Measurements from ENCODE around the gene C16orf74.

The C16orf74 gene

DNA sequence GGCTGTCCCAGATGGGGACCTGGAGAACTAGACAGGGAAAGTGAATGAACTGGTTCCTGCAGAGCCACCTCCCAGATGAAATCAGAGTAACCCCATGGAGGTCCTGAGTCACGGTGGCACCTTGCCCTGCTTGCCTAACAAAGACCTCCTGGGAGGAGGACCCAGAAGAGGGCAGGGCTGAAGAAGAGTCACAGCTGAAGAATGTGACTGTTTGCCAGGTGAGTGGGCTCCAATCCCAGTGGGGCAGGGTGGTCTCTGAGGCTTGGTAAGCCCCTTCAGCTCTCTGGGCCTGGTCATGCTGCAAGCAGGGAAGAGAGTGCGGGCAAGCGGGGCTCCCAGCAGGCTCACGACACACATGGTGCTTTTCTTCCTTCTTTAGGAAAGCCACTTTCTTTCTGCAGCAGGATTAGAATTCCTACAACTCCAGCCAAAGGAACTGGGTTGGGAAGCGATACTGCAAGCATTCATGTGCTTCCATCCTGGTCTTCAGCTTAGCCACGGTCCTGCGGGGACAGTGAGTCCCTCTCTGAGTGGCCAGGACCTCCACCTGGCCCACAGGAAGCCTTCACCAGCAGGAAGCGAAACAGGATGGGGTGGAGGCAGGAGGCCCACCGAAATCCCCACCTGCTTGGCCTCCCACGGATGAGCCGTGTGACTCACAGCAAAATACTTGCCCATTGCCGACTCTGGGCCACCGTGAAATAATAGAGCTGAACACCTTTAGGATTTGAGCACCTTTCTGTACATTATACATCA, 4.3 kb downstream of the C16orf74 start:
- DNase-seq (ENCODE audit: low read depth): peak; percentile 53

GRCh38 chr16:85738923-85739715, 11.8 kb downstream of the C16orf74 start:
- no peak for DNase-seq (ENCODE audit: low read depth)

DNA sequence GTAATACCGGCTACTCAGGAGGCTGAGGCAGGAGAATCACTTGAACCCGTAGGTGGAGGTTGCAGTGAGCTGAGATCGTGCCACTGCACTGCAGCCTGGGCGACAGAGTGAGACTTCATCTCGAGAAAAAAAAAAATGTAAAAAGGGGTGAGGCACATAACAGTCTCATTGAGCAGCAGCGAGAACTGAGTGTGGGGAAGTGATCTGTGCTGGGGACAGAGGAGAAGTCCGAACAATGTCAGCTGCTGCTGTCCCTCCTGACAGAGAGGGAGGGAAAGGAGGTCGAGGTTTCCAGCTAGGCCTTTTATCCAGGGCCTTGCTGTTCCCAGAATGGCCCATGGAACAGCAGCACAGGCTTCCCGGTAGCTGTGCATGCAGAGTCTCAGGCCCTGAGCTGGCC, 14.0 kb downstream of the C16orf74 start:
- no peak for DNase-seq (ENCODE audit: low read depth)

DNA sequence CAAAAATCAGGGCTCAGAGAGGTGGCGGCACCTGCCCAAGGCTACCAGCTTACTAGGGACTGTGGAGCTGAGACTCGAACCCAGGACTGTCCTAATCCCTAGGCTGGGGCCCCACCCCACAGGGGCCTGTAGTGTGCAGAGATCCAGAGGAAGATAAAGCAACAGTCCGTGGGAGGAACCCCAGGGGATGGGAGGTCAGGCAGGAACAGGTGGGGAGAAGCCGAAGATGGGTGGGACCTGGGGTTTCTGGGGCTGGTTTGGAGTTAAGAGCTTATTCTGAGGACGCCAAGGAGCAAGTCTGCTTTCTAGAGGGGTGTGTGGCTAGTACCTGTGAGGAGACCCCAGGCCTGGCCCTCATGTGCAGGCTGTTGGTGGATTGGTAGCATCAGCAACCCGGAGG, 14.9 kb downstream of the C16orf74 start:
- DNase-seq (ENCODE audit: low read depth): no peak

DNA sequence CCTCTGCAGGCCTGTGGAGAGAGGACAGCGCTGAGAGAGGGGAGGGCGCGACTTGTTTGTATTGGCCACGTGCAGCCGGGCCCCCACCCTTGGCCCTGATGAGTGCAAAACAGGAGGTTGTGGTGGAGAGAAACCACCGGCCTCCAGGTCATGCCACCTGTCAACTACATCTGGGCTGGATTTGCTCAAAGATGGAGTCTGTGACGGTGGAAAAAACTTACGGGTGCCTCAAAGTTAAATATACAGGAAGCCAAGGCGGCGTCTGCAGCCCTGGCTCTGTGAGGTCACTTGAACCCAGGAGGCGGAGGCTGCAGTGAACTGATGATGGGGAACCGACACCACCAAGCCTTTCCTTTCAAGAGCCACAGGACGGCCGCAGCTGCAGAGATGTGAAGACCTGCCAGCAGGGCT, 15.7 kb downstream of the C16orf74 start:
- no peak for DNase-seq (ENCODE audit: low read depth)

DNA sequence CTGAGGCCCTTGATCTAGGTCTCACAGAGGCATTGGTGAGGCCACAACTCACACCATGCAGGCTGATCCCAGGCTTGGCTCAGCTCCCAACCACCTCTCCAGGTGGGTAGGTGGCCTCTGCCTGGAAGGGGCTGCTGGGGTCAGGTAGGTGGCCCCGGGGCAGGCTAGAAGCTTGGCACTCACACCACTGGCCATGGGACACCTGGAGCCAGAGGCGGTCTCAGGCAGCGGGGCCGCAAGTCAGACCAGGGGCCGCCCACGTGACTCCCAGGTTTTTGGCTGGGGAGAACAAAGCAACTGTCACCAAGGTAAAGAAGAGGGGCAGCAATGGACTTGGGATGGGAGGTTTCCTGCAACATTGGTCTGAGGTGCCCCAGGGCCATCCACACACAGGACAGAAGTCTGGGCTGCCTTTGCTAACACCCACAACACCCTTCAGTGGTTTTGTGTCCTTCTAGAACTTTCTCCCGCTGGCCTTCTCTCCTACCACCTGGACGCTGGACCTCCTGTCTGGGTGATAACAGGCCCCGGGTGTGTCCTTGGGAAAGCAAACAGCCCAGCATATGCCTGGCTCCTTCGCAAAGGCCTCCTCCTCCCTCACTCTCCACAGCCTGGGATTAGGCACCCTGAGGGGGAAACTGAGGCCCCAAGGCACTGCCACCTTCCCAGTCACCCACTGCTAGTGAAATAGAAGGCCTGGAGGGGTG, 16.4 kb downstream of the C16orf74 start:
- no peak for DNase-seq (ENCODE audit: low read depth)

GRCh38 chr16:85733839-85734170, 17.1 kb downstream of the C16orf74 start:
- DNase-seq (ENCODE audit: low read depth): no peak

- peak; percentile 48 for DNase-seq (ENCODE audit: low read depth)
Observed at GRCh38 chr16:85733155-85733838, 17.6 kb downstream of the C16orf74 start.

GRCh38 chr16:85731179-85731578, 19.7 kb downstream of the C16orf74 start:
- DNase-seq (ENCODE audit: low read depth): no peak

- no peak for DNase-seq (ENCODE audit: low read depth)
Observed at GRCh38 chr16:85730186-85730465, 20.8 kb downstream of the C16orf74 start.

DNA sequence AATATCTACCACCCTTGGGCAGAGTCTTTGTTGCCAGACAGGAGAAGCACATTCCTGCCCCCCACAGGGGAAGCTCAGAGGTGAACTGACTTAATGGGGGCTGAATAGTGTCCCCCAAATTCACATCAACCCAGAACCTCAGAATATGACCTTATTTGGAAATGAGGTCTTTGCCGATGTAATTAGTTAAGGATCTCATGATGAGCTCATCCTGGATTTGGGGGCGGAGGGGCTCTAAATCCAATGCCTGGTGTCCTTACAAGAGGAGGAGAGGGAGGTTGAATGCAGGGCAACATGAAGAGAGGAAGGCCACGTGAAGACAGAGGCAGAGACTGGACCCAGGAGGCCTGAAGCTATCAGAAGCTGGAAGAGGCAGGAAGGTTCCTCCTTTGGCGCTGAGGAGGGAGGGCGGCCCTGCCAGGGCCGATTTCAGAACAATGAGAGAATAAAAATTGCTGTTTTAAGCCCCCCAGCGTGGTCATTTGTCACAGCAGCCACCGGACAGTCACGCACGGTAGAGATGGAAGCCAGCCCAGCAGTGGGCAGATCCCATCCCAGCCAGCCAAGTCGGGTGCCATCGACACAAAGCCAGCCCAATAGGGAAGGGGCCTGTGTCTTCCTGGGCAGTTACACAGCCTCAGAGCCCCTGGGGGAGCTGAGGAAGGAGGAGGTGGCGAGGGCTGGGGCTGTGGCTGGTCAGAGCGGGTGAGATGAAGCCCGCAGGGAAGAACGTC, 21.3 kb downstream of the C16orf74 start:
- DNase-seq (ENCODE audit: low read depth): no peak

DNA sequence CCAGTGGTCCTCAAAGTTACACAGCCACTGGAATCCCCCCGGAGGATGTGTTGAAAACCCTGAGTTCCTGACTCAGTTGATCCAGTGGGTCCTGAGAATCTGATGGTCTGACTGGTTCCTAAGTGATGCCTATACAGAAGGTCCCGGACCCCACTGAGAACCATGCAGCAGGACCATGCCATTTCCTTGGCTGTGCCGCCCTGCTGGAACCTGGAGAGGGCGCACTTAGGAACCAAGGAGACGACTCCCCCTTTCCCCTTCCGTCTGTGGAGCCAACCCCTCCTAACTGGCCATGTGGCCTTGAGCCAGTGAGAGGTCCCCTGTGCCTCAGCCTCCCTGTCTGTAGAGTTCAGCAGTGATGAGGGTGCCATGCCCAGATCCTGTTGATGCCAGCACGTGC, 22.0 kb downstream of the C16orf74 start:
- no peak for DNase-seq (ENCODE audit: low read depth)

DNA sequence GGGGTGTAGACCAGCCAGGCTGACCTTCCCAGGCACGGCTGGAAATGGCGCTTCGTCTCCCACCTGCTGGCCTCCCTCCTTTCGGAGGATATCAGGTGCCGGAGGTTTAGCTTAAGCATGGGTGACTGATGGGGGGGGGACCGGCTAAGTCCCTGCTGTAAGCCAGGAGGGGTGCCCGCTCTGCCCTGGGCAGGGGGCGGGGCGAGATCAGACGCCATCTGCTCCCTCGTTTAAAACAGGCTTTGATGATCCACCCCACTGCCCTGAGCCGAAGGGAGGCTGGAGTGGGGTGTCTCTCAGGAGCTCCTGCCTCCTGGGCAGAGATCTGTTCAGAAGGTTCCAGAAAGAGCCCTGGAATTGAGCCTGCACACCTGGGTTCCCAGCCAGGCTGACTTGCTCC, 26.0 kb downstream of the C16orf74 start:
- DNase-seq (ENCODE audit: low read depth): no peak

DNA sequence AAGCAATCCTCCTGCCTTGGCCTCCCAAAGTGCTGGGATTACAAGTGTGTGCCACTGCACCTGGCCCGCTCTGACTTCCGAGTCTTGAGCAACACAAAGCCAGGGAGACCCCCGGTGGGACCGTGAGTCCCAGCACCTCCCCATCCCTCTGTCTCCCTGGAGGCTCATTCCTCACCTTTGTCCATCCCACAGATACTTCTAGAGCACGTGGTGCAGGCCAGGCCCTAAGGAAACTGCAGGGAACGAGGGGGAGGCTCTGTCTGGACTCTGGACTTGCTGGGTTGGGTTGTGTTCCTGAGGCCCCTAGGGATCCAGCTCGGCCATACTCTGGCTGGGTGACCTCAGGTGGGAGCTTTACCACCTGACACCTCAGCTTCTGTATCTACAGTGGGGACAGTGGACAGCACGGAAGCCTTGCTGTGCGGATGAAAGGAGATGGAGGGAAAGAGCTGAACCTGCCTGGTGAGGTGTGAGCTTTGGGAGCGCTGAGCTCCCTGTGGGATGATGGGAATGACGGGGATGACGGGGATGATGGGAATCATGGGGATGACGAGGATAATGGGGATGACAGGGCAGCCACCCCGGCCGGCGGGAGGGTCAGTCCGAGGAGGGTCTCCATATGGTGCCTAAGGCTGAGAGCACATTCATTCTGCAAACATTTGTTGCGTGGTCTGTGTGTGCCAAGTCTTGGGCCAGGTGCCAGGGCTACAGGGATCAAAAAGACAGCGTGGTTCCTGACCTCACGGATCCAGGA, 26.6 kb downstream of the C16orf74 start:
- no peak for DNase-seq (ENCODE audit: low read depth)

GRCh38 chr16:85722128-85722893, 28.6 kb downstream of the C16orf74 start:
- DNase-seq (ENCODE audit: low read depth): no peak

DNA sequence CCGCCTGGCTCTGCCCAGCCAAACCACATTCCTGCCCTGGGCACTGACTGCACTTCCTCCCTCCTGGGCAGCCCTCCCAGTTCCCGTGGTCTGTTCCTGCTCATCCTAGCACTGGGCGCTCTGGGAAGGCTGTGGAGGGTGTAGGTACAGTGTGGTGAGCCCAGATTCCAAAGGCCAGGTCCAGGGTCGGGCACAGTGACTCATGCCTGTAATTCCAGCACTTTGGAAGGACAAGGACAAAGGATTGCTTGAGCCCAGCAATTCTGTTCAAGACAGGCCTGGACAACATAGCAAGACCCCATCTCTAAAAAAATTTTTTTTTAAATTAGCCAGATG, 30.6 kb downstream of the C16orf74 start:
- no peak for DNase-seq (ENCODE audit: low read depth)

GRCh38 chr16:85719605-85720301, 31.1 kb downstream of the C16orf74 start:
- no peak for DNase-seq (ENCODE audit: low read depth)

DNA sequence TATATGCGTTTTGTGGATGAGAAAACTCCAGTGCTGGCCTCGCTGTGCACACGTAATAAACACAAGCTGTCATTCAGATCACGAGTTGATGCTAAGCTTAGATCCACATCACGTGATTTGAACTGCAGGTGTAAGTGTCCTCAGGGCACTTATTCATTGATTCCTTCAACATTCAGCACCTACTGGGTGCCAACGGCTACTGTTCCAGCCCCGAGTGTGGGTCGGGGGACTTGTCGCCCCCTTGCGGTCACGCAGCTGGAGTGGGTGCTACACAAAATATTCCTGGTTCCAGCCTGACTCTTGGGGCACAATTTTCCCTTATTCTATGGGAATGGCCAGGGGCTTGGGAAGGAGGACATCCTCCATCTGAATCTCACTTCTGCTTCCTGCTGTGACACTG, 32.2 kb downstream of the C16orf74 start:
- DNase-seq (ENCODE audit: low read depth): no peak

DNA sequence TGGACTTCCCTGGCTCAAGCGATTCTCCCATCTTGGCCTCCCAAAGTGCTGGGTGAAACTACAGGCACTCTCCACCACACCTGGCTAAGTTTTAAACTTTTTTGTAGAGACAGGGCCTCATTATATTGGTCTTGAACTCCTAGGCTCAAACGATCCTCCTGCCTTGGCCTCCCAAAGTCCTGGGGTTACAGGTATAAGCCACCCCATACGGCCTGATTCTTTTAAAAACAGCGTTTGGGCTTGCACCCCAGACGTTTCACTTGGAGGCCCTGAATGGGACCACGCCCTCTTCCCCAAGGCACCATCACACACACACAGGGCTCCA, 32.8 kb downstream of the C16orf74 start:
- DNase-seq (ENCODE audit: low read depth): no peak

All from fibroblast of gingiva (primary cell).